ENCODE measurements around the gene RBP5.
A peak's percentile ranks its signal among the peaks of the same experiment; 100 is the strongest.

Gene RBP5

GRCh38 chr12:7144414-7145120, 15.9 kb upstream of the RBP5 start:
- DNase-seq, result peak; percentile 48

GRCh38 chr12:7143564-7143963, 14.9 kb upstream of the RBP5 start:
- no peak for DNase-seq

- no peak for DNase-seq
Measured at GRCh38 chr12:7142809-7143465, 14.2 kb upstream of the RBP5 start.

DNA sequence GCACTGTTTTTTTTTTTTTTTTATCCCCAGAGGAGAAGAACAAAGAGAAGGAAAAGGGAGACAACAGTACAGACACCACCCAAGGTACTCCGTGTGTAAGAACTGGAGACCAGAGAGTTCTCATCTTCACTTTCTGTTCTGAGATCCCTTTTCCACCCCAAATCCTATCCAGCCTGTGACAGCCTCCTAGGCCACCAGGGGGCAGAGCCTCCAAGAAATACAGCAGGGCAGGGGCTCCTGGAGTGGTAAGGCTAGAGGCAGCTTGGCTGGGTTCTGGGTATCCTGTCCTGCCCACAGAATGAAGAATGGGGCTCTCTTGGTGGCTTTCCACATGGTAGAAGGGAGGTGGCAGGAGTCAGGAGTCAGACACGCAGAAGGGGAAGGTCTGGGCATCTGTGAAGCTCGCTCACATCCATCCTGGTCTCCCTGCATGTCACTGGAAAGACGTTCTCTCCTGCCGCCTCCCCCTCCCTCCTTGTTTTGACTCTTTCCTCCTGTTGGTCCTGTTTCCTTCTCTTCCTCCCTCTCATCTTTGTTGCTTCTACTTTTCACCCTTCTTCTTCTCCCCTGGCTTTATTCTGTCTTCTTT, 13.5 kb upstream of the RBP5 start:
- DNase-seq, result peak; percentile 29

DNA sequence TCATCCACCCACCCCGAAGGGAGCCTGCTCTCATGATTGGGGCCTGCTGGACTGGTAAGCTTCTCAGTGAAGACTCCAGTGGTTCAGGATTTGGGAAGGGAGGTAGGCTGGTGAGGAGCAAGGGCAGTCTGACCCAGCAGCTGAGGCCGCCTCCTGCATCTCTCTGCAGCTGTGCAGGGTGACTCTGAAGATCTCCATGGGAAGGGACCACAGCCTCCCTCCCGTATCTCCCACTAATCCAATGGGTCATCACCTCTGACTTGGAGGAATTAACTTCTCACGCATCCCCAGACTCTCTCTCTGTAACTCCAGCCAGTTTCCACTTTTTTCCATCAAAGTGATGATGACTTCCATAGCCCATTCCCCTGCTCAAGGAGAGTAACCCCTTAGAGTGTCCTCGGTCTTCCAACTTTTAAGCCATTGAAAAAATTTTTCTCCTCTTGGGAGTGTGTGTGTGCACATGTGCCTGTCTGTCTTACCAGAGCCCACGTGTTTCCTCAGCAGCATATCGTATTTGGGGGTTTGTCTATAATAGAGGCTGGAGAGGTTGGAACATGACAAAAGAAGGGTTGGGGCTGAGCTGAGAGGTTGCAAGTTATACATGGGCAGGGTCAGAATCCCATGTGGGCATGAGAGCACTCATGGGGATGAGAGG, 12.8 kb upstream of the RBP5 start:
- DNase-seq, result no peak

DNA sequence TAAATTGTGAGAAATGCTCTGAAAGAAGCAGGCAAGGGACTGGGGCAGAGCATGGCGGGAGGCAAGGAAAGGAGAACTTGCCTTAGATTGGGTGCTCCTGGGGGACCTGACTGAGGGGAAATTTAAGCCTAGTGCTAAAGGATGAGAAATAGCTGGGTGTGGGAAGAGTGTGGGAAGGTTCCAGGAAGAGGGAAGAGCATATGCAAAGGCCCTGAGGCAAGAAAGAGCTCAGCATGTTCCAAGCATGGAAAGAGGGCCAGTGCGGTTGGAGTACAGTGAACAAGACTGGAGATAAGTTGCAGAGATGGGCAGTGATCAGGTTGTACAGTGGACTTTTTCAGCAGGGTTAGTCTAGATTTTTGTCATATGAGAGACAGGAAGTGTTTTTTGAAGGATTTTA, 10.5 kb upstream of the RBP5 start:
- DNase-seq, result no peak

- no peak for DNase-seq
Measured at GRCh38 chr12:7137908-7138307, 9.2 kb upstream of the RBP5 start.

DNA sequence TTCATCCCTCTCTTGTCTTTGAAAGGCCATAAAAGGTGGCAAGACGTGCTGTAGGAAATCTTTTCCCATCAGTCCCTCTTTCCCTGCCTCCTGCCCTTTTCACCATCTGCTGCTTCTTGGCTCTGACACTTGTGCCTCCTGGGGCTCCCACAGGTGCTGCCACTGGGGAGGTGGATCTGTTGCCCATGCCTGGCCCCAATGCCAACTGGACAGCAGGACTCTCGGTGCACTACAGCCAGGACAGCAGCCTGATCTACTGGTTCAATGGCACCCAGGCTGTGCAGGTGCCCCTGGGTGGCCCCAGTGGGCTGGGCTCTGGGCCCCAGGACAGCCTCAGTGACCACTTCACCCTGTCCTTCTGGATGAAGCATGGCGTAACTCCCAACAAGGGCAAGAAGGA, 8.0 kb upstream of the RBP5 start:
- no peak for DNase-seq

- no peak for DNase-seq
Measured at GRCh38 chr12:7136071-7136470, 7.4 kb upstream of the RBP5 start.

DNA sequence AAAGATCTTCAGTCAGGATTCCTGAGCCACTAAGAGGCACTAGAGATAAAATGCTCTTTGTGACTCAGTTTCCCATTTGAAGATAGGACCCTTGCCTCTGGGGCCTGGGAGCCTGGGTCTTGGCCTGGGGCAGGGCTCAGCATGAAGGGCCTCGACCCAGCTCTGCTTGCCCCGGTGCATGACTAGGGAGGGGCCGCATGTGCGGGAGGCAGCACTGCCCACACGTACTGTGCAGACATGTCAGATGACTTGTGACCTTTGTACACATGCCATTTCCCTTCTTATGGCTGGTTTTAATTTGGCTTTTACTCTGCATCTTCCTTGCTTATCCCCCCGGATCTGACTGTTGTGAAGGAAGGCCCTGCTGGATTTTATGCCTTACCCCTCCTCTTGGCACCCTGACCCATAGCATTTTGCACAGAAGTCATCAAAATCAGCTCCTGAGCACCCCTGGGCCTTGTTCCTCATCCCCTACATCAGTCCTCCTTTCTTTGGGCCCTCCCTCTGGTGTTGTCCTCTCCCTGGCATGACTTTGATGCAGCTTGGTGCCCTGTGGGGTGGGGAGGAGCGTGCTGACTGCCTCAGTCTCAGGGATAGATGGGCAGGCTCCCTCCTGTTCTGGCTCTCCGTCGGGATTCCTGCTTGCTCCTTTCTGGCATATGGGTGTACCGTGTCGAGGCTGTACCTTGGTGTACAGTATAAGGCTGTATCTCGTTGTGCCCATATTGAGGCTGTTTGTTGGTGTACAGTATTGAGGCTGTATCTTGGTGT, 5.9 kb upstream of the RBP5 start:
- no peak for DNase-seq

- DNase-seq, result peak; percentile 5
Measured at GRCh38 chr12:7131502-7131866, 2.8 kb upstream of the RBP5 start.

DNA sequence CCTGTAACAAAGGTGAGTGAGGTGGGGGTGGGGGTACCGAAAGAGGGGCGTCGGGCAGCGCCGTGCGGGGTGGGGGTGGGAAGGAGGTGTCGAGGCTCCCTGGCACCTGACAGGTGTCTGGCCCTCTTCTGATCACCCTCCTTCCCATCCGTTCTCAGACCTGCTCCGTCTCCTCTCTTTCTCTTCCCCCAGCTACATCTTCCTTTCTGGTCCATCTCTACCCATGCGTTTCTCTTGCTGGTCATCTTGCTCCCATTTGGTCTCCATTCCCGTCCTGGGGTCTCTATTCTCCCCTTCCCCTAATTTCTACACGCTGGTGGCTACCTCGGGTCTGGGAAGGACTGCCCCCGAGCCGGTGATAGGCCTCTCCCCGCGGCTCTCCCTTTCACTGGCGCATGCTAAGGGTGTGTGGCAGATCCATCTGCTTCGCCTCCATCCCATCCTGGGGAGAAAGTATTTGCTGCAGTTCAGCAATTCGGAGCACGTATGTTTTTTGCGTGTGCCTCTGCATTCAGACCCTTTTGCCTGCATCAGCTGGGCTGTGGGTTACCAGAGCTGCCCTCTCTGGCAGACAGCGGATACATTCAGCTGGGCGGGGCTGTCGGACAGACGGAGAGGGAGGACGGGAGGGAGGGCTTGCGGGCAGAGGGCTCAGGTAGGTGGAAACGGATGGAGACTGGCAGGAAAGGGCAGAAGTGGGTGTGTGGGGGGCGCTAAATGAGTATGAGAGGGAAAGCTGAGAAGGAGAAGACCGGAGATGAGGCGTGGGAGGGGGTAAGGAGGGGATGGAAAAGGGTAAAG, 2.2 kb upstream of the RBP5 start:
- DNase-seq, result peak; percentile 45

GRCh38 chr12:7129872-7130691, 1.4 kb upstream of the RBP5 start, which contains the start of gene CLSTN3:
Gene CLSTN3, plus strand, starts transcription at chr12:7130371. Its CDS starts 278 bp downstream, at chr12:7130649.
- peak; percentile 90 for DNase-seq

DNA sequence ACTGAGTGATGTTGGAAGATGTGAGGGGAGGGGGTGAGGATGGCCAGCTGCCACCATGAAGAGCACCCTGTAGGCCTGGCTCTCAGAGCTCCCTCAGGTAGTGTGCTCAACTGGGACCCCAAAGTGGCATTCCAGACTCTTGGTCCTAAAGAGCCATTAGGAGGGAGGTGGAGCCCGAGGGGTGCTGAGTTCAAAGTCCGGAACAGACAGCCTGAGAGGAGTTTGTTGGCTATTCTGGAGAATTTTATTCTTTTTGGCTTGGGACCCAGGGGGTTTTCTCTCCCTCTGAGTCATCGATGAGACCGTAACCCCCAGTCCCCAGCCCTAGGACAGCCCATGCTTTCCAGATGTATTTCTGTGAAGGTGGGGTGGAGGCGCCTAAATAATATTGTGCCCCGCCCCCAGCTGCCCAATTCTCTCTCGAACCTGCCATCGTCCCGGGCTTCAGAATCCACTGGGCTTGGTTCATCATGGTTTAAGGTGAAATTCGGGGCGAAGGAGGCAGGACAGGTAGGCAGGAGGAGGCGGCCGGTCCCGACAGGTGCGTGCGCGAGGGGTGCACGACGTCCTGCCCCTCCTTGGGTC, 690 bp upstream of the RBP5 start:
- DNase-seq, result peak; percentile 16

DNA sequence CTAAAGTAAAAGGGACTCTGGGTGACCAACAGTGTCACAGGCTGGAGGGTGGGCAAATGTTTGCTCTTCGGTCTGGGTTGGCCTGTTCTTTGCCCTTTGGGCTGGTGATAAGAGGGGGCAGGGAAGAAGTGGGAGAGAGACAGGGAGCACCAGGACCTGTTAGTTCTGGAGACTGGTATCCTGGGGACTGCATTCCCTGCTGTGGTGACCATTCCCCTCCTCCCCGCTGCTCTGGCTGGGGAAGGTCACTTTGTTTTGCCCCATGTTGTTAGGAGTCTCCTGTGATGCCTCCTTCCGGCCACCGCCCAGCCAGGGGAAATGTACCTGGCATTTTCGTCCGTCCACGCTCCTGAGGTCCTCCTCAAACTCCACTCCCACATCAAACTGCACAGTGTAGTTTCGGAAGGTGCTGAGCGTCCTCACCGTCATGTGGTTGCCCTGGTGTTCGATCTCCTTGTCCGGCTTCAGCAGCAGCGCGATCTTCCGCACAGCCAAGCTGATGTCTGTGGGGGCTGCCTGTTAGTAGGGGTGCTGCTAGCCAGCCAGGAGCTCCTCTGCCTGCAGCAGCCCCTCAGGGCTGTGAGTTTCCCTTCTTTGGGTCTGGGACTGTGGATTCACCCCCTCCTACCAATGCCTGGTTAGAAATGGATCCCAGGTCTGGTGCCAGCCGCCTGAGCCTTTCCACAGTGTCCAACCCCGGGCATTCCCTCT, 618 bp downstream of the RBP5 start:
- no peak for DNase-seq

DNA sequence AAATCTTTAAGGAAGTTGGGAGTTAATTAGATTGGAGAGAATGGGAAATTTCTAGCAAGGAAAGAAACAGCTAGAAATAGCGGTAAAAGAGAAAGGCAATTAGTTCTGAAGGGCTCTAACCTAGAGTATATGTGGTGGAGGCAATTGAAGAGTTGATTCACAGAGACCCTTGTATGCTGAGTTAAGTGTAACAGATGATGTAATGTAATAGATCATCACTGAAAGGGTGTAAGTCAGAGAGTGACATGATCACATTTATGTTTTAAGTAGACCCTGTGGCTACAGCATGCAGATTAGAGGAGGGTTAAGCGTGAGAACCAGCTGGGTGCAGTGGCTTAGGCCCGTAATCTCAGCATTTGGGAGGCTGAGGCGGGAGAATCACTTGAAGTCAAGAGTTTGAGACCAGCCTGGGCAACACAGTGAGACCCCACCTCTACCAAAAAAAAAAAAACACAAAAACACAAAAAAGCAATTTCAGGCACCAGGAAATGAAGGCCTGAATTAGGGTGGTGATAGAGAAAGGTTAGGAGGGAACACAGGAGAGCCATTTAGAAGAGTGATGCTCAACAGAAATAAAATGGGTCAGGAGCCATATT, 3.0 kb downstream of the RBP5 start:
- DNase-seq, result no peak

- DNase-seq, result no peak
Measured at GRCh38 chr12:7123806-7124522, 4.7 kb downstream of the RBP5 start.

DNA sequence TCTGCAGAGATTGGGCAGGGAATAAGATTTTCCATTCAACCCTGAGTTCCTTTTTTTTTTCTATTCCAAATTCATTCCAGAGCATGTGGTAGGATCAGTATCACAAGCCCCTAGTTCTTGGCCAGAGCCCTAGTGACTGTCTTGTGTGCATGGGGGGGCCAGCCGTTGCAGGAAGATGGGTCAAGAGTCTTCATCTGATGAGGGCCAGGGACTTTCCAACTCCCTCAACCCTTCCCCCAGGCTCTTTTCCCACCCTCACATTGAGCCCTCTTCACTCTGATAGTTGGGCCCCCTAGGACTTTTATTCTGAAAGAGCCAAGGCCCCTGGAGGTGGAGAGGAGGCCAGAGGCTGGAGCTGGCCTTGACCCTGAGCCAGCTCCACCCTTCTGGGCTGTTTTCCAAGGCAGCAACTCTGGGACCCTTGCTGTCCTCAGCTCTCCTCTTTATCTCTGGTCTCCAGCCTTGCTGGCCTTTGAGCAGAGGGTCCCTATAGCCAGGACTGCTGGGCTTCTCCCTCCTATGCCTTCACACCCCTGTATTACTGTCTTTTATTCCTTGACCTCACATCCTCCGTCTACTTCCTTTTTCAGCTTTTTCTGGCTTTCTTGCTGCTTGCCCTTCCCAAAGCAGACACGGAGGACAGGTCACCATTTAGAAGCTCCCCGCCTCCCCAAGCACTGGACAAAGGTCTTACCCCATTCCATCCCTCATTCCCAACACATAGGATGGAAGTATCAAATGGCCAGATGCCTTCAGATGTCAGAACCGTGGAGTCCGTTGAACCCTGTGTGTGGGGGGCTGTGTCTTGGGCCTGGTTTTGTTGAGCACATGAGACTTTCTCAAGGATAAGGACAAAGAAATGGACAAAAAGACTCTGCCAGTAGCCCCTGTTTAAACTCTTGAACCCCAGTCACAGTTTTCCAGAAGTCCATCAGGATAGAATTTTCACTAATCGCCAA, 5.6 kb downstream of the RBP5 start:
- DNase-seq, result no peak
